Mesodermal cell (in vitro differentiated cells): ENCODE data around the gene OLFML2B.

ENCODE experiments used
- H3K27ac ChIP-seq: 2 replicates; pipeline ENCODE4 v1.7.0; 2013; ENCODE audit warnings: mild to moderate bottlenecking, low read depth, low read length, moderate library complexity; ENCODE audit not compliant: severe bottlenecking
- H3K36me3 ChIP-seq: 2 replicates; pipeline ENCODE4 v1.7.1; 2013; ENCODE audit warnings: mild to moderate bottlenecking, low read length, moderate library complexity; ENCODE audit not compliant: control insufficient read depth, insufficient read depth
- H3K4me1 ChIP-seq: one replicate; pipeline ENCODE4 v1.7.1; 2013; ENCODE audit warnings: mild to moderate bottlenecking, low read length; ENCODE audit not compliant: insufficient read depth, control insufficient read depth, poor library complexity, severe bottlenecking
- H3K4me3 ChIP-seq: 2 replicates; pipeline ENCODE4 v1.7.0; 2013; ENCODE audit warnings: low read length, control low read depth, mild to moderate bottlenecking; ENCODE audit not compliant: insufficient read depth, poor library complexity, severe bottlenecking; ENCODE audit errors: extremely low read depth
- H3K9me3 ChIP-seq: 2 replicates; pipeline ENCODE4 v1.7.1; 2013; ENCODE audit warnings: mild to moderate bottlenecking, low read length, moderate library complexity; ENCODE audit not compliant: control insufficient read depth
- WGBS, 2 experiments: methylation state at CpG; one replicate each; pipeline ENCODE4 v1.1.5; 2013; ENCODE audit warnings: missing lambda C conversion rate in 2 of 2; ENCODE audit not compliant: insufficient coverage in 2 of 2; 5-methylcytosine and 5-hydroxymethylcytosine counted together

The OLFML2B gene

GRCh38 chr1:162035241-162035640 is 11.6 kb upstream of the OLFML2B start:
- 63 to 65% methylated on average over 2 of the region's 2 CpGs for WGBS, 2 experiments
- Histone ChIP-seq H3K9me3 (no peaks in the 10 kb centered on the region), H3K4me3 (no peak overlapping the region), H3K27ac (no peak overlapping the region), H3K4me1 (no peaks in the 10 kb centered on the region), H3K36me3 (no peaks in the 10 kb centered on the region)

GRCh38 chr1:162033428-162033827 is 9.8 kb upstream of the OLFML2B start:
- no peak overlapping the region for H3K27ac ChIP-seq
- no peaks in the 10 kb centered on the region for H3K36me3 ChIP-seq
- no peak overlapping the region for H3K4me3 ChIP-seq
- H3K4me1 ChIP-seq = no peaks in the 10 kb centered on the region
- no peaks in the 10 kb centered on the region for H3K9me3 ChIP-seq
- 89 to 95% methylated on average over 4 to 5 of the region's 6 CpGs for WGBS, 2 experiments

GRCh38 chr1:162030759-162031280 is 7.2 kb upstream of the OLFML2B start:
- Histone ChIP-seq H3K4me1 (no peaks in the 10 kb centered on the region), H3K27ac (no peak overlapping the region), H3K36me3 (no peaks in the 10 kb centered on the region), H3K9me3 (peaks cover 10% of the 10 kb centered on the region), H3K4me3 (no peak overlapping the region)
- WGBS, 2 experiments = 96 to 100% methylated on average over 3 of the region's 3 CpGs

DNA sequence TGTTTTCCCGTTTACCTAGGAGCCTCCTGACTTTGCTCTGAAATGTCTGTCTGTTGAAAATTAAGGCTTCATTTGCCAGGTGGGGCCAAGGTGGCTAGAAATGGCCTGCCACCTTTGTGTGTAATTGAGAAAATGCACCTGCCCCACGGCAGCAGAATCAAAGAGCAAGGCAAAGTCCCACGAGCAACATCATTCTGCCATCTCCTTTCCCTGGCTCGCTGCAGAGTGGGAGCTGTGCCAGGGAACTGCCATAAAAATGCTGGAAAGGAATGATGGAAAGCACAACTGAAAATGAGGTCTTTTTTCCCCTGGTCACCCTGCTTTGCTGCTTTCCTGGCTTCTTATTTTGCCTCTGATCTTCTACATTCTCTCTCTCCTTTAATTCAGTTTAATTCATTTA is 5.5 kb upstream of the OLFML2B start:
- 82 to 100% methylated on average over 3 of the region's 4 CpGs for WGBS, 2 experiments

GRCh38 chr1:162028726-162029125 is 5.1 kb upstream of the OLFML2B start:
- H3K36me3 ChIP-seq = no peaks in the 10 kb centered on the region
- H3K4me1 ChIP-seq = no peaks in the 10 kb centered on the region
- peaks cover 10% of the 10 kb centered on the region for H3K9me3 ChIP-seq
- no peak overlapping the region for H3K27ac ChIP-seq
- WGBS, 2 experiments = 84 to 93% methylated on average over 6 of the region's 6 CpGs
- H3K4me3 ChIP-seq = no peak overlapping the region

More for the DNA sequence above, 5.5 kb upstream of the OLFML2B start:
- Histone ChIP-seq H3K4me3 (no peak overlapping the region), H3K9me3 (peaks cover 10% of the 10 kb centered on the region), H3K4me1 (no peaks in the 10 kb centered on the region), H3K27ac (no peak overlapping the region), H3K36me3 (no peaks in the 10 kb centered on the region)

GRCh38 chr1:162026881-162027280 is 3.2 kb upstream of the OLFML2B start:
- 83 to 89% methylated on average over 1 of the region's 2 CpGs for WGBS, 2 experiments
- Histone ChIP-seq H3K4me3 (no peak overlapping the region), H3K27ac (no peak overlapping the region), H3K9me3 (peaks cover 10% of the 10 kb centered on the region), H3K36me3 (no peaks in the 10 kb centered on the region), H3K4me1 (no peaks in the 10 kb centered on the region)

GRCh38 chr1:162025541-162025940 is 1.9 kb upstream of the OLFML2B start:
- Histone ChIP-seq H3K4me3 (no peak overlapping the region), H3K4me1 (no peaks in the 10 kb centered on the region), H3K9me3 (peaks cover 10% of the 10 kb centered on the region), H3K36me3 (no peaks in the 10 kb centered on the region), H3K27ac (no peak overlapping the region)
- WGBS, 2 experiments = 94 to 96% methylated on average over 1 to 2 of the region's 2 CpGs

DNA sequence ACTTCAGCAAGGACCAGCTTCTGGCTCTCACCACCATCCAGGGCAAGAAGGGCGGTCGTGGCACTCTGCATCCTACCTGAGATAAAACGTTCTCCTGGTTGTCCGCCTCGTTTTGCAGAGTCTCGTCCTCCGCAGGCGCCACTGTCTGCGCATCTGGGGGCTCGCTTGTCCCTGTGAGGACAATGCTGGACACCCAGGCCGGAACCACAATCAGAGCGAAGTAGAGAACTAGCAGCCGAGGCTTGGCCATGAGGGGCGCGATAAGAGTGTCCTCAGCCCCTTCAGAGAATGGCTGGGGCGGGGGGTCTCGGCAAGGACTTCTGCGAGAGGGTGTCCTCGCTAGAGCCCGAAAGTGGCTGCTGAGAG is 505 bp downstream of the OLFML2B start:
- no peak overlapping the region for H3K27ac ChIP-seq
- peak overlapping the region; percentile 54 for H3K4me3 ChIP-seq
- H3K4me1 ChIP-seq = no peaks in the 10 kb centered on the region
- H3K9me3 ChIP-seq = peaks cover 10% of the 10 kb centered on the region
- 41 to 47% methylated on average over 13 to 20 of the region's 20 CpGs for WGBS, 2 experiments
- H3K36me3 ChIP-seq = no peaks in the 10 kb centered on the region

- Histone ChIP-seq H3K27ac (no peak overlapping the region), H3K36me3 (no peaks in the 10 kb centered on the region), H3K4me3 (no peak overlapping the region), H3K9me3 (peaks cover 10% of the 10 kb centered on the region), H3K4me1 (no peaks in the 10 kb centered on the region)
- WGBS, 2 experiments = 96 to 98% methylated on average over 6 to 9 of the region's 9 CpGs
Observed at GRCh38 chr1:162022626-162023025, 1.0 kb downstream of the OLFML2B start.

DNA sequence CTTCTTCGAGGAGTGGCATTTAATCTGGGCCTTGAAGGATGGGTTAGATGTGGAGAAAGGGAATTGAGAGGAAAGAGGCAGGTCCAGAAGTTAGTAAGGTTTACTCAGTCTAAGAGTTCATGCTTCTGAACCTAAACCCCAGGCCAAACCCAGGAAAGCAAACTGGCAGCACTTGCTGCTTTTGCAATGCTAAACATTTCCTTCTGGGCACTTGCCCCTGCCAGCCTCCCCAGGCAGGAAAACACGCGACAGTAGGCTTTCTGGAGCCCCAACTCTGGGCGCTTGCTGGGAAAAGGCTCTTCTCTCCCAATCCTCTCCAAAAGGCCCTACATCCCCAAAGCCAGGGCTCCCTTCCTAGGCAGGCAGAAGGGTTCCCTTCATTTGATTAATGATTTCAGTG is 2.5 kb downstream of the OLFML2B start:
- H3K4me1 ChIP-seq = no peaks in the 10 kb centered on the region
- H3K36me3 ChIP-seq = no peaks in the 10 kb centered on the region
- no peak overlapping the region for H3K27ac ChIP-seq
- no peaks in the 10 kb centered on the region for H3K9me3 ChIP-seq
- WGBS, 2 experiments = 74 to 85% methylated on average over 3 to 4 of the region's 4 CpGs
- H3K4me3 ChIP-seq = no peak overlapping the region

DNA sequence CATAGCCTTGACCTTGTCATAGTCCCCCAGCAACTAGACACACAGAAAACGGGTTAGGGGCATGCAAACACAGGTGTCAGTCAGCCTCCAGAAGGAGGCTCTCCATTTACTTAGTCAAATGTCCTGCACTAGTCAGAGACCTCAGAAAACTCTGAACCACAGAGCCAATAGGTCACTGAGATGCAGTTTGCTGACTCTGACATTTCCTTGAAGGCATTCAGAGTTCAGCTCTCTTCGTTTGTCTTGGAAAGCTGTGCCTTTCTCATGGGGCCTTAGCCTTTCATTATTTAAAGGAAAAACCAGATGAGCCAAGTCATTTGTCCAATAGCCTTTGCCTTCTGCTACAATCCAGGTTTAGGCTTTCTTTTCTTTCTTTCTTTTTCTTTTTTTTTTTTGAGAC is 3.5 kb downstream of the OLFML2B start:
- Histone ChIP-seq H3K9me3 (no peaks in the 10 kb centered on the region), H3K27ac (no peak overlapping the region), H3K4me3 (no peak overlapping the region), H3K36me3 (no peaks in the 10 kb centered on the region), H3K4me1 (no peaks in the 10 kb centered on the region)
- WGBS, 2 experiments = 75 to 92% methylated on average over 2 of the region's 2 CpGs
